Measurements from ENCODE around the gene CRTC1. TPM values are rescaled to one million over a fixed set of nuclear protein-coding genes. Genes with fewer than 3 reads are reported as not detected.

Gene CRTC1
- total RNA-seq, 1 experiment from 2014 or later = 2.0 TPM

GRCh38 chr19:18651733-18652132 is 31.7 kb upstream of the CRTC1 start:
- no peak for DNase-seq (ENCODE audit: low read depth)

GRCh38 chr19:18653853-18654252 is 29.6 kb upstream of the CRTC1 start:
- no peak for DNase-seq (ENCODE audit: low read depth)

- DNase-seq (ENCODE audit: low read depth) = no peak
These were observed 29.0 kb upstream of the CRTC1 start for GRCh38 chr19:18654469-18654868.

- no peak for DNase-seq (ENCODE audit: low read depth)
These were observed 28.2 kb upstream of the CRTC1 start for GRCh38 chr19:18655173-18655844.

- no peak for DNase-seq (ENCODE audit: low read depth)
These were observed 27.0 kb upstream of the CRTC1 start for GRCh38 chr19:18656337-18657086.

GRCh38 chr19:18657590-18658365 is 25.7 kb upstream of the CRTC1 start:
- no peak for DNase-seq (ENCODE audit: low read depth)

GRCh38 chr19:18658366-18658855 is 25.1 kb upstream of the CRTC1 start:
- DNase-seq (ENCODE audit: low read depth) = no peak

- DNase-seq (ENCODE audit: low read depth) = no peak
These were observed 24.0 kb upstream of the CRTC1 start for GRCh38 chr19:18659281-18660050.

- DNase-seq (ENCODE audit: low read depth) = peak; percentile 63
These were observed 23.2 kb upstream of the CRTC1 start for GRCh38 chr19:18660051-18660910.

GRCh38 chr19:18660939-18661670 is 22.4 kb upstream of the CRTC1 start:
- no peak for DNase-seq (ENCODE audit: low read depth)

GRCh38 chr19:18662972-18663732 is 20.3 kb upstream of the CRTC1 start:
- DNase-seq (ENCODE audit: low read depth) = no peak

- no peak for DNase-seq (ENCODE audit: low read depth)
These were observed 19.4 kb upstream of the CRTC1 start for GRCh38 chr19:18663940-18664530.

GRCh38 chr19:18665771-18666202 is 17.7 kb upstream of the CRTC1 start:
- DNase-seq (ENCODE audit: low read depth) = no peak

- no peak for DNase-seq (ENCODE audit: low read depth)
These were observed 17.2 kb upstream of the CRTC1 start for GRCh38 chr19:18666317-18666716.

GRCh38 chr19:18666784-18667183 is 16.7 kb upstream of the CRTC1 start:
- DNase-seq (ENCODE audit: low read depth) = no peak

GRCh38 chr19:18667531-18668251 is 15.8 kb upstream of the CRTC1 start:
- DNase-seq (ENCODE audit: low read depth) = no peak

GRCh38 chr19:18668252-18668631 is 15.2 kb upstream of the CRTC1 start:
- DNase-seq (ENCODE audit: low read depth) = no peak

Measured in LHCN-M2 (cell line).